H1 (cell line): ENCODE measurements around the gene FAM53A. TPM values are rescaled to one million over a fixed set of nuclear protein-coding genes. Genes with fewer than 3 reads are reported as not detected.
"Not testable (repeated sequence)": the region's sequence is repeated elsewhere in the genome, so short reads cannot be mapped to it uniquely, and the experiment has no call there.

ENCODE experiments used
- CTCF ChIA-PET: fragments of 300-600 bp; sonication (Branson Sonifier 250); formaldehyde crosslinking; loops from one replicate; lab custom pipeline; 2021; ENCODE audit not compliant: partially characterized antibody; lab: Charles Lee
- POLR2A ChIA-PET: fragments of 300-600 bp; sonication (Branson Sonifier 250); formaldehyde crosslinking; loops from one replicate; lab custom pipeline; 2021; ENCODE audit warnings: inconsistent platforms; ENCODE audit not compliant: partially characterized antibody; lab: Charles Lee
- DNase-seq, 2 experiments: peaks; one replicate each; pipeline versions ENCODE4 v3.0.0 to v3.0.0-alpha.2; 2010 to 2022; ENCODE audit warnings: low spot score in 2 of 2, low read depth in 1 of 2, mixed read lengths in 1 of 2
- FAIRE-seq: peaks from 2 replicates; lab custom pipeline; 2011; peaks lifted over from hg19 to GRCh38; lab: Jason Lieb, UNC
- H2AFZ ChIP-seq: 2 replicates; pipeline ENCODE4 v1.8.1; 2012; ENCODE audit warnings: low read length, inconsistent platforms
- H2AK5ac ChIP-seq: 2 replicates; pipeline ENCODE4 v1.6.1; 2013; ENCODE audit warnings: low read depth, low read length
- H2BK120ac ChIP-seq: replicated peaks from 2 replicates; pipeline ENCODE3; 2013; ENCODE audit warnings: low read depth, low read length, inconsistent platforms
- H2BK12ac ChIP-seq: 2 replicates; pipeline ENCODE4 v1.6.1; 2013; ENCODE audit warnings: low read depth, low read length
- H2BK15ac ChIP-seq: 2 replicates; pipeline ENCODE4 v1.6.1; 2013; ENCODE audit warnings: low read length
- H2BK20ac ChIP-seq: 2 replicates; pipeline ENCODE4 v1.6.1; 2013; ENCODE audit warnings: low read length
- H2BK5ac ChIP-seq: 2 replicates; pipeline ENCODE4 v1.6.1; 2013; ENCODE audit warnings: low read depth, low read length
- H3K14ac ChIP-seq: 2 replicates; pipeline ENCODE4 v1.6.1; 2013; ENCODE audit warnings: inconsistent platforms; ENCODE audit not compliant: insufficient read length
- H3K18ac ChIP-seq: 2 replicates; pipeline ENCODE4 v1.6.1; 2013; ENCODE audit warnings: low read length; ENCODE audit errors: extremely low read depth
- H3K23ac ChIP-seq: 2 replicates; pipeline ENCODE4 v1.6.1; 2013; ENCODE audit warnings: inconsistent platforms; ENCODE audit not compliant: insufficient read length
- H3K23me2 ChIP-seq: 2 replicates; pipeline ENCODE4 v1.6.1; 2013; ENCODE audit warnings: low read depth, low read length
- H3K27ac ChIP-seq: 2 replicates; pipeline ENCODE4 v1.6.1; 2011; ENCODE audit warnings: low read depth, low read length, inconsistent platforms
- H3K27me3 ChIP-seq, 4 experiments: replicated peaks in 1 of 4; 1 replicate in 1 of 4; 2 replicates in 3 of 4; pipeline versions ENCODE4 v1.6.1 to v1.8.1; 2011 to 2013; ENCODE audit warnings: low read length in 3 of 4, mild to moderate bottlenecking in 3 of 4, inconsistent platforms in 2 of 4, mixed read lengths in 2 of 4, moderate library complexity in 1 of 4; ENCODE audit not compliant: control insufficient read depth in 3 of 4, insufficient read depth in 3 of 4; ENCODE audit errors: extremely low read depth in 1 of 4
- H3K36me3 ChIP-seq, 4 experiments: 2 replicates each; pipeline versions ENCODE4 v1.6.1 to v1.8.1; 2011 to 2013; ENCODE audit warnings: mild to moderate bottlenecking in 4 of 4, low read length in 3 of 4, moderate library complexity in 2 of 4, control low read depth in 1 of 4, inconsistent platforms in 1 of 4; ENCODE audit not compliant: insufficient read depth in 4 of 4, control insufficient read depth in 2 of 4
- H3K4ac ChIP-seq: replicated peaks from 2 replicates; pipeline ENCODE3; 2013; ENCODE audit warnings: low read length, low read depth, mixed read lengths, inconsistent platforms; ENCODE audit not compliant: insufficient read length
- H3K4me1 ChIP-seq, 4 experiments: replicated peaks in 1 of 4; 1 replicate in 1 of 4; 2 replicates in 3 of 4; pipeline versions ENCODE4 v1.6.1 to v1.8.1; 2011 to 2013; ENCODE audit warnings: low read length in 3 of 4, inconsistent platforms in 2 of 4, mixed read lengths in 1 of 4; ENCODE audit not compliant: insufficient read depth in 4 of 4, control insufficient read depth in 3 of 4
- H3K4me2 ChIP-seq, 2 experiments: 2 replicates each; pipeline versions ENCODE4 v1.6.1 to v1.8.1; 2011 to 2013; ENCODE audit warnings: low read depth in 2 of 2, low read length in 2 of 2, control low read depth in 1 of 2, inconsistent platforms in 1 of 2, mild to moderate bottlenecking in 1 of 2; ENCODE audit not compliant: insufficient read depth in 1 of 2
- H3K4me3 ChIP-seq, 4 experiments: fragments of 200-600, 300-600 bp in 1 of 4; sonication (generic), shearing (Covaris generic), sonication (Bioruptor Twin) in 1 of 4; 2 replicates each; pipeline versions ENCODE4 v1.5.1 to v1.8.1; 2011 to 2016; ENCODE audit warnings: low read length in 4 of 4, low read depth in 3 of 4, control low read depth in 2 of 4, inconsistent platforms in 2 of 4, mild to moderate bottlenecking in 2 of 4, mixed read lengths in 1 of 4, moderate library complexity in 1 of 4; ENCODE audit not compliant: insufficient read depth in 2 of 4; ENCODE audit errors: extremely low read depth in 1 of 4
- H3K56ac ChIP-seq: replicated peaks from 2 replicates; pipeline ENCODE3; 2013; ENCODE audit warnings: low read depth, mild to moderate bottlenecking, mixed read lengths, low read length, inconsistent platforms; ENCODE audit not compliant: insufficient read length
- H3K79me1 ChIP-seq: 2 replicates; pipeline ENCODE4 v1.6.1; 2013; ENCODE audit warnings: low read depth, low read length, control low read depth
- H3K79me2 ChIP-seq, 2 experiments: 2 replicates each; pipeline versions ENCODE4 v1.6.1 to v1.8.1; 2012 to 2013; ENCODE audit warnings: low read length in 2 of 2, mild to moderate bottlenecking in 2 of 2, inconsistent platforms in 1 of 2; ENCODE audit not compliant: insufficient read depth in 2 of 2, control insufficient read depth in 1 of 2
- H3K9ac ChIP-seq, 4 experiments: replicated peaks in 1 of 4; 1 replicate in 1 of 4; 2 replicates in 3 of 4; pipeline versions ENCODE4 v1.6.1 to v1.8.1; 2011 to 2013; ENCODE audit warnings: low read depth in 3 of 4, low read length in 3 of 4, control low read depth in 2 of 4, mild to moderate bottlenecking in 2 of 4, moderate library complexity in 2 of 4, inconsistent platforms in 1 of 4; ENCODE audit errors: extremely low read depth in 1 of 4
- H3K9me3 ChIP-seq, 2 experiments: 2 replicates each; pipeline versions ENCODE4 v1.6.1 to v1.8.1; 2012 to 2013; ENCODE audit warnings: mild to moderate bottlenecking in 2 of 2, moderate library complexity in 2 of 2, control low read depth in 1 of 2, inconsistent platforms in 1 of 2, low read depth in 1 of 2, low read length in 1 of 2, mixed read lengths in 1 of 2; ENCODE audit not compliant: insufficient read depth in 2 of 2
- H4K20me1 ChIP-seq, 2 experiments: replicated peaks in 1 of 2; 2 replicates each; pipeline versions ENCODE3 to v1.8.1; 2011 to 2013; ENCODE audit warnings: inconsistent platforms in 2 of 2, low read length in 2 of 2, mild to moderate bottlenecking in 1 of 2; ENCODE audit not compliant: insufficient read depth in 2 of 2, control insufficient read depth in 1 of 2
- H4K5ac ChIP-seq: 2 replicates; pipeline ENCODE4 v1.6.1; 2013; ENCODE audit warnings: low read length, low read depth, mixed read lengths, inconsistent platforms; ENCODE audit not compliant: insufficient read length
- H4K8ac ChIP-seq: 2 replicates; pipeline ENCODE4 v1.8.0; 2013; ENCODE audit warnings: mild to moderate bottlenecking, moderate library complexity, low read length, inconsistent platforms; ENCODE audit not compliant: insufficient read depth; ENCODE audit errors: extremely low read depth
- H4K91ac ChIP-seq: replicated peaks from 2 replicates; pipeline ENCODE3; 2013; ENCODE audit warnings: low read length, mixed read lengths, inconsistent platforms; ENCODE audit not compliant: insufficient read length
- WGBS, 2 experiments: shearing (Covaris generic) in 1 of 2; methylation state at CpG; one replicate each; pipeline versions ENCODE4 v1.1.6 to v1.1.7; 2013 to 2015; ENCODE audit warnings: low lambda C conversion rate in 2 of 2, mixed read lengths in 2 of 2, inconsistent platforms in 1 of 2, low coverage in 1 of 2, missing lambda C conversion rate in 1 of 2; ENCODE audit not compliant: insufficient replicate concordance in 2 of 2, insufficient coverage in 1 of 2, insufficient read length in 1 of 2; ENCODE audit errors: extremely low coverage in 1 of 2, missing lambda C conversion rate in 1 of 2; 5-methylcytosine and 5-hydroxymethylcytosine counted together
- polyA plus RNA-seq, 7 experiments: library from polyadenylated mRNA; depleted of rRNA in 3 of 7; stranded (reverse) in 5 of 7; unstranded in 2 of 7; fragments of >200 nt in 5 of 7; fragments of 200-250 nt in 2 of 7; gene quantifications; 1 replicate in 5 of 7; 2 replicates in 1 of 7; 4 replicates in 1 of 7; pipeline versions ENCODE4 v1.2.1 to v1.2.3, GENCODE V29; 2011 to 2013; ENCODE audit warnings: missing spikeins in 2 of 7, mixed read lengths in 2 of 7
- total RNA-seq: library from RNA; stranded (reverse); fragmentation: NEBNext Ultra II Directional; extraction: Animal tissue kit (Norgen Biotek cat#: 25700); gene quantifications from 2 replicates; pipeline ENCODE4 v1.2.1, GENCODE V29; 2021

The FAM53A gene
- total and polyA plus RNA-seq, 2 of the 8 experiments (the other 6 are each of a cell fraction or from before 2014, with no cell fraction given): 1.9 to 2.0 TPM

DNA sequence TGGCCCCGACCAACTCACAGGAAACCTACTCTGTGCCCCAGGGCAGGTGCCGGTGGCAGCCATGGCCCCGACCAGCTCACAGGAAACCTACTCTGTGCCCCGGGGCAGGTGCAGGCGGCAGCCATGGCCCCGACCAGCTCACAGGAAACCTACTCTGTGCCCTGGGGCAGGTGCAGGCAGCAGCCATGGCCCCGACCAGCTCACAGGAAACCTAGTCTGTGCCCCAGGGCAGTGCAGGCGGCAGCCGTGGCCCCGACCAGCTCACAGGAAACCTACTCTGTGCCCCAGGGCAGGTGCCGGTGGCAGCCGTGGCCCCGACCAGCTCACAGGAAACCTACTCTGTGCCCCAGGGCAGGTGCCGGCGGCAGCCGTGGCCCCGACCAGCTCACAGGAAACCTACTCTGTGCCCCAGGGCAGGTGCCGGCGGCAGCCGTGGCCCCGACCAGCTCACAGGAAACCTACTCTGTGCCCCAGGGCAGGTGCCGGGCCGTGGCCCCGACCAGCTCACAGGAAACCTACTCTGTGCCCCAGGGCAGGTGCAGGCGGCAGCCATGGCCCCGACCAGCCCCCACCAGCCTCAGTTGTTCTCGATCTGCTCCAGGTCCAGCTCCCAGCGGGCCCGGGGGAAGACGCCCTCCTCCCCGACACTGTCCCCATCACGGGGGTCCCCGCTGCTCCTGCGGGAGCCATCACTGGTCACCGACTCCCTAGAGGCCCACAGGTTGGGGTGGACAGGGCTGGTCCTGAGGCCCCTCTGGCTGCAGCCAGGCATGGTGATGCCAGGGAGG is 43.2 kb downstream of the FAM53A start:
- not testable (repeated sequence) for DNase-seq, H3K27me3 ChIP-seq, H3K23ac ChIP-seq, H3K4me1 ChIP-seq, H3K36me3 ChIP-seq, H3K79me1 ChIP-seq, H3K9me3 ChIP-seq, H3K4me2 ChIP-seq, H4K8ac ChIP-seq, H4K20me1 ChIP-seq, H2BK5ac ChIP-seq, H3K79me2 ChIP-seq, H3K56ac ChIP-seq, H2BK12ac ChIP-seq, H2AK5ac ChIP-seq, H3K18ac ChIP-seq, H4K5ac ChIP-seq, H2BK15ac ChIP-seq, H3K27ac ChIP-seq, H3K4me3 ChIP-seq, H3K23me2 ChIP-seq, H3K14ac ChIP-seq, H2AFZ ChIP-seq, H2BK120ac ChIP-seq, H3K9ac ChIP-seq, H3K4ac ChIP-seq, FAIRE-seq, H2BK20ac ChIP-seq, H4K91ac ChIP-seq
- POLR2A ChIA-PET: interaction anchor here (0.6 kb wide), 1 partner anchor 22 kb away, joined by 3 read pairs; no protein-coding TSS in a partner anchor
- WGBS, 2 experiments: 95% methylated on average over 11 of the region's 35 CpGs; no CpG with 5 or more reads in 1 of the 2 experiments
- CTCF ChIA-PET: interaction anchor here (0.6 to 1.4 kb wide), 4 partner anchors 12 to 409 kb away, joined by 3 to 4 read pairs (median 4); no protein-coding TSS in a partner anchor
